HG02759 (cell line): ENCODE measurements around the gene SESN2.
A peak's percentile ranks its signal among the peaks of the same experiment; 100 is the strongest.

ENCODE experiments used
- ATAC-seq: cut with Tn5 transposase; IDR thresholded peaks from one replicate; pipeline ENCODE4 v1.9.1; 2021; ENCODE audit warnings: mild to moderate bottlenecking, moderate library complexity; ENCODE audit not compliant: unreplicated experiment

The SESN2 gene, protein sequence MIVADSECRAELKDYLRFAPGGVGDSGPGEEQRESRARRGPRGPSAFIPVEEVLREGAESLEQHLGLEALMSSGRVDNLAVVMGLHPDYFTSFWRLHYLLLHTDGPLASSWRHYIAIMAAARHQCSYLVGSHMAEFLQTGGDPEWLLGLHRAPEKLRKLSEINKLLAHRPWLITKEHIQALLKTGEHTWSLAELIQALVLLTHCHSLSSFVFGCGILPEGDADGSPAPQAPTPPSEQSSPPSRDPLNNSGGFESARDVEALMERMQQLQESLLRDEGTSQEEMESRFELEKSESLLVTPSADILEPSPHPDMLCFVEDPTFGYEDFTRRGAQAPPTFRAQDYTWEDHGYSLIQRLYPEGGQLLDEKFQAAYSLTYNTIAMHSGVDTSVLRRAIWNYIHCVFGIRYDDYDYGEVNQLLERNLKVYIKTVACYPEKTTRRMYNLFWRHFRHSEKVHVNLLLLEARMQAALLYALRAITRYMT

DNA sequence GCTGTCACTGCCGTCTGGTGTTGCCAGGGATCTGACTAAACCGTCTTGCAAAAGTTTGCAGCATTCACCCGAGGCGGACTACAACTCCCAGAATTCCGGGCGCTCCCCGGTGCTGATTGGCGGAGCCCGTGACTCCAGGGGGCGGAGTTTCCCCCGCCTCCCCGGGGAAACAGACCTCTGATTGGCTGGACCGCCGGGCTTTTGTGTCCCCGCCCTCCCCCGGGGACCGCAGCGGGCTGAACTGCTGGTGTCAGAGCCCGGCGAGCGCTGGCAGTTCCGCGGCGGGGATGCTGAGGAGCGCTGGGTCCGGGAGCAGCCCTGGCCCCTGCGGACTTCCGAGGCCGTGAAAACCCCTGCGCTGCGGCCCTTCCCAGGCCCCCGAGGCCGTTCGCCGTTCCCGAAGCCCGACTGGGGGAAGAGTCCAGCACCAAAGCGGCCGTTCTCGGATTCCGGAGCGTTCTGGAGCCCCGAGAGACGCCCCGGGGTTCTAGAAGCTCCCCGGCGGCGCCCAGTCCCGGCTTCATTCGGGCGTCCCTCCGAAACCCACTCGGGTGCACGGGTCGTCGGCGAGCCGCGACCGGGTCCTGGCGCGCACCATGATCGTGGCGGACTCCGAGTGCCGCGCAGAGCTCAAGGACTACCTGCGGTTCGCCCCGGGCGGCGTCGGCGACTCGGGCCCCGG is at the start of gene SESN2:
SESN2 (plus strand) TSS at position 267 of the 682 bp plus-strand sequence; CDS start at position 597, 330 bp downstream.
- peak; percentile 97 for ATAC-seq

DNA sequence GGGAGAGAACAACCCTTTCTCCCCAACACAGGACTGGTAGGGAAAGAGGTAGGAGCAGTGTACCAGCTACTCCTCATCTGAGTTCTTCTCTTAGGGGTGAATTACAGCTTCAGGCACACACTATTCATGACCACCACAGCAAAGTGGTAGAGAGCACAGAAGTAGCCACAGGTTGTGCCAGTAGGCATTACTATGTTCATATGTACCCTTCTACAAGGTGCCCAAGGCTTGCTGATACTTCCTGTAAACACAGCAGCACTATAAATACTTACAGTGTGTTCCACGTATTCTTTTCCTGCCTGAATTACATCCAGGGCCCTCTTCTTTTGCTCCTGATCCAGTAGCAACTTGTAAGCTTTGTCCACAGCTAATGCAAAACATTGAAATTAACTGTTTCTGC is 49.6 kb upstream of the SESN2 start:
- no peak for ATAC-seq

DNA sequence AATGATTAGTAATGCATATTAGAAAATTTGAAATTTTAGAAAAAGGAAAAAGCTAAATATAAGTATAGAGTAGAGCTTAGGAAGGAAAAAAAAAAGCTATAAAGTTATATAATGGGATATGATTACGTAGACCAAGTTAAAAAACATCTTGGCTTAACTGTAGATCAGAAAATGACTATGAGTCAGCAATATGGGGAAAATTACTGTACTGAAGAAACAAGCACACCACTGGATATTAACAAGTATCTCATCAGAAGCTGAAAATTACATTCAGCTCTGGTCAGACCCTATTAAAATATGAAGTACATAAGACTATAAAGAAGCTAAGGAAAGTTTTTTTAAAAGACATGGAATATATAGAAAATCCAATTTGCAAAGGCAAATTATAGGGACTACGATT is 46.0 kb upstream of the SESN2 start:
- no peak for ATAC-seq

DNA sequence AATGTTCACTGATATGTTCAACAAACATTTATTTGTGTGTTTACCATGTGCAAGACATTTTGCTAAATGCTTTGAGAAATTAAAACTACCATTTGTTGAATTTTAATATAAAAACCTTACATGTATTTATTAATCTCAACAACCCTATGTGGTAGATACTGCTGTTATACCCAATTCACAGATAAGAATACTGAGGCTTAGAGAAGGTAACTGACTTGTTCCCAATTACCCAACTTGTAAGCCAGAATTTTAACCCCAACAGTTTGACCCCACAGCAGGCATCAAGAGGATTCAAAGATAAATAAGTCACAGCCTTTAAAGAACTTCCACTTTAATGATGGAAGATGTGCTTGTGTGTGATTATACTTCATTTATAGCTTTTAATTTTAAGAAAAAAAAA is 30.2 kb upstream of the SESN2 start:
- no peak for ATAC-seq

DNA sequence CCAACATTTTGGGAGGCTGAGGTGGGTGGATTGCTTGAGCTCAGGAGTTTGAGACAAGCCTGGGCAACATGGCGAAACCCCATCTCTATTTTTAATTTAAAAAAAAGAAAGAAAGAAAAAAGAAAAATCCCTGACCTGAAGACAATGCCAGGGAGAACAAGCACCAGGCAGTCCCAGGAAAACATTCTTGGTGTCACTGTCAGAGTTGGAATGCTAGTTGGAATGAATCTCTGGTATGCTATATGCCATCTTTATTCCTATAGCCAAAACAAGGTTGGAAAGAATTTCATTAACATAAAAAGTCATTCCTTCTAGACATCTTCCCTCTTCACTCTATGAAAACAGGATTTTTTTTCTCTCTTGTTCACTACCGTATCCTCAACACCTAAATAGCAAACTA is 29.3 kb upstream of the SESN2 start:
- ATAC-seq: no peak

DNA sequence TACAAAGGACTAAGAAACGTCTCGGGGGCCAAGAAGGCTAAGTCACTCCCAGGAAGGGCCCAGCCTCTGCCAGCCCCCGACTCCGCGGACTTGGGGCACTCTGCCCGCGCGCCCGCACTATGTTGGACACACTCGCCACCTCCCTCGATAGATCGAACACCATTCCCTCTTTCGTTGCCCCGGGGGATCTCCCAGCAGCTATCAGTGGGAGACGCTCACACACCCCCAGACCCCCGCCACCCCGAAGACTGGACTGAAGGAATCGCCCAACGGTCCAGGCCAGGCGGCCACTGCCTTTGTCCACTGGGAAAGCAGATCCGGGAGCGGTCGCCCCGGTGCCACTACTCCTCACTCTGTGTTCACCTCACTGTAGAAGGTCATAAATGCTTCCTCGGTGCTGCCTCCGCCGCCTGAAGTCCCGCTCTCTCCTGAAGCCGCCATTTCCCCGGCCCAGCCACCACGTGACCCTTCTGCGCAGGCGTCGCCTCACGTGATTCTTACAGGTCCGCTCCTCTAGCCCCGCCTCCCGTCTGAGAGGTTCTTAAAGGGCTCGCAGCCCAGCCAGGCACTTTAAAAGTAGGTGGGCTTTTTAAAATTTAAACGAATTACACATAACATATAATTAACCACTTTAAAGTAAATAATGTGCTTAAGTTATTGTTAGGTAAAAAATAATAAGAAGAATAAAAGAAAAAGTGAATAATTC is 26.6 kb upstream of the SESN2 start, which contains the start of gene DNAJC8:
DNAJC8 (minus strand) TSS at position 472 of the 706 bp plus-strand sequence; CDS start at position 441, 31 bp downstream.
- ATAC-seq: peak; percentile 63

DNA sequence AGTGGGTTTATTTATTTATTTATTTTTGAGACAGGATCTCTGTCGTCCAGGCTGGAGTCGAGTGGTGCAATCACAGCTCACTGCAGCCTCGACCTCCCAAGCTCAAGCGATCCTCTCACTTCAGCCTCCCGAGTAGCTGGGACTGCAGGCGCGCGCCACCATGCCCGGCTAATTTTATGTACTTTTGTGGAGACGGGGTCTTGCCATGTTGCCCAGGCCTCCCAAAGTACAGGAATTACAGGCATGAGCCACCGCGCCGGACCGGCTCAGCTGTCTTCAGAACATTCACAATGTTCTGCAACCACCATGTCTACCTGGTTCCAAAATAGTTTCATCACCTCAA is 26.1 kb upstream of the SESN2 start:
- no peak for ATAC-seq

DNA sequence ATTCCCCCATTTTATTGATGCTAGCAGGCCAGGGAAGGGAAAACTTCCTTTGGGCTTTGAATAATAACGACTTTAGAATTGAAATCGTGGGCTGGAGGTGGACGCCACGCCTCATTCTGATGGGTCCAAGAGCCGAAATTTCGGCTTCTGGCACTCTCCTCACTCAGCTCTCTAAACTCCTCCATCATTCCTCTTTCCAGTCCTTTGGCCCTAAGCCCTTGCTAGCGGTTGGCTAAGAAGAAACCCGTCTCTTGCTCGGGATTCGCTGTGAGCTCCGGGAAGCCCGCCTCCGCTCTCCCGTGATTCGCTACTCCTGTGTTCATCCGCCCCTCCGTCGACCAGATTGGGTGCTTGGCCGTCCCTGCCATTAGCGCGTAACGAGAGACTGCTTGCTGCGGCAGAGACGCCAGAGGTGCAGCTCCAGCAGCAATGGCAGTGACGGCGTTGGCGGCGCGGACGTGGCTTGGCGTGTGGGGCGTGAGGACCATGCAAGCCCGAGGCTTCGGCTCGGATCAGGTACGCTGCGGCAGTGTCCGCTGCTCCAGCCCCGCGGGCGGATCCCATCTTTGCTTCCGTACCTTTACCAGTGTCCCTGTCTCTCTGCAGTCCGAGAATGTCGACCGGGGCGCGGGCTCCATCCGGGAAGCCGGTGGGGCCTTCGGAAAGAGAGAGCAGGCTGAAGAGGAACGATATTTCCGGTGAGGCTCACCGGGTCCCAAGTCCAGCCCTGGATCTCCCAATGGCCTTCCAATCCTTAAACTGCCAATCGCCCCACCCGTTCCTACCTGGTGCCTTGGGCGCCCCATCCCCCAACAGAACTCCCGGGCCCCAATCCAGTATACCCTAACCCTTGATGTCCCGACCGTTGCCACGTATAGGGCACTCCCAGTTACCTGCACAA is 23.3 kb upstream of the SESN2 start, which contains the start of gene ATP5IF1:
ATP5IF1 (plus strand) TSS at position 370 of the 901 bp plus-strand sequence; CDS start at position 430, 60 bp downstream.
- peak; percentile 84 for ATAC-seq

DNA sequence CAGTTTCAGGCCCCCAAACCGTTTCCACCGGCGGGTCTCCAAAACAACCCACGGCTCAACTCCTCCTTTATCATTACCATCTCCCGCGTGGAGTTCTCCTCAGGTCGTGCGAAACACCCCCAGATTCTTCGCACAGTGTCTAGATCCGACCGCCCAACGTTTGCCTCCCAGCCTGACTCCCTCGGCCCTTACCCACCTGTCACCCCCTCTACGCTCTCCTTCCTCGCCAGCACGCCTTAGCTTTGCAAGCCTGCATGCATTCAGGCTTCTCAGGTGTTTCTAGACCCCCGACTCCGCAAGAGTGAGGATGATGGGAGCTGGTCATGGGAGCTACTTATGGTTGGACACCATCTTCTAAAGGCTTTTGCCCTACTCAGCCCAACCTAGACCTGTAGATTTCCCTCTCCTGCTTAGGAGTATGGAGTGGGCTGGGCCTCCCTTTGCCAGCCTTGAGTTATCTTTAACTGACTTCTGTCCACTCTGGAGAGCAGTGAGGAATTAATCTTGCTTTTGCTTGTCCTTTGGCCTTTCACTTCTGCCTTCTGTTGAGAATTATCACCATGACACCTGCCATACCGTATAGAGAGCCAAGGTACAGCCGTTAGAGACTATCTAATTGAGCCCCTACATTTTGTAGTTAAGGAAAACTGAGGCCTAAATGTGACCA is 22.5 kb upstream of the SESN2 start:
- no peak for ATAC-seq

DNA sequence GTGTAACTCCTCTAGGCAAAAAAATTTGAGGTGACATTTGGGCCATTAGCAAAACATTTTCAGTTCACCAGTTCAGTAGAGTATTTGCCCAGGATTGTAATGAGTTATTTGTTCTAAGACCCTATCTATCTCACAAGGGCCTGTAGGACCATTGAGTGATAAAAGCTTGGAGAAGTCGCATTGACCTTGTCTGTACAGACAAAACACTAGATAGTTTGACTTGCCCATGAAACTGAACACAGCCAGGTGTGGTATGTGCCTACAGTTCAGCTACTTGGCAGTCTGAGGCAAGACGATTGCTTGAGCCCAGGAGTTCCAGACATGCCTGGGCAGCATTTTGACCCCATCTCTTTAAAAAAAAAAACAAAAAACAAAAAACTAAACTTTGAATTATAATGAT is 20.3 kb upstream of the SESN2 start:
- no peak for ATAC-seq

DNA sequence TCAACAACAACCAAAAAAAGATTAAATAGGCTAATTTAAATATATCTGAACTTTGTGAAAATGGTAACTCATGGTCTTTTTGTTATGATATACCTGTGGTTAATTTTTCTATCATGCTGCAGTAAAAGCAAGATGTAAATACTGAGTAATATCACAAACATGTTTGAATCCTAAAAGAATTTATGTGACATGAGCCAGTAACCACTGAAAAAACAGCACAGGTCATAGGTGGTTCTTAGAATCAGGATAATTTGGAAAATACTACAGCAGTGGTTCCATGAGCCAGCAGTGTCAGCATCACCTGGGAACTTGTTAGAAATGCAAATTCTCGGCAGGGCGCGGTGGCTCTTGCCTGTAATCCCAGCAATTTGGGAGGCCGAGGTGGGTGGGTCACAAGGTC is 19.3 kb upstream of the SESN2 start:
- no peak for ATAC-seq

DNA sequence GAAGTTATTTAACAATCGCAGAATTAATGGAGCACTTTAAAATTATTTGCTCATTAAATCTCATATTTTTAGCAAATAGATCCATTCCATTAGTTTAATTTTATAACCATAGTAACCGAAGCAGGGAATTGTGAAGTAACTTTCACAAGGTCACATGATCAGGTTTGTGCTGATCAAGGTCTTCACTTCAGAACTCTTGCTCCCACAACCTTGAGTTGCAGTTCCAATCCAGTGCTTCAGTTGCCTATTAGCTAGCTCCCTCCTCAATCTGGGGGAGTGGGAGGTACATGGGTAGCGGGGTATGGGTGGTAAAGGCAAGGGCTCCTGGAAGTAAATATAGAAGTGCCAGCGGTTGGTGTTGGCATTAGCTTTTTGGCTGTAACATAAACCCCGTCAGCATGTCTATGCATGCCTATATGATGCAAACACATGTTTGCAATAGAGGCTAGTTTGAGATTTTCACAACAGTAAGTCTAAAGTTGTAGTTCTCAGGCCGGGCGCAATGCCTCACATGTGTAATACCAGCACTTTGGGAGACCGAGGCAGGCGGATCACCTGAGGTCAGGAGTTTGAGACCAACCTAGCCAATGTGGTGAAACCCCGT is 17.6 kb upstream of the SESN2 start:
- no peak for ATAC-seq

DNA sequence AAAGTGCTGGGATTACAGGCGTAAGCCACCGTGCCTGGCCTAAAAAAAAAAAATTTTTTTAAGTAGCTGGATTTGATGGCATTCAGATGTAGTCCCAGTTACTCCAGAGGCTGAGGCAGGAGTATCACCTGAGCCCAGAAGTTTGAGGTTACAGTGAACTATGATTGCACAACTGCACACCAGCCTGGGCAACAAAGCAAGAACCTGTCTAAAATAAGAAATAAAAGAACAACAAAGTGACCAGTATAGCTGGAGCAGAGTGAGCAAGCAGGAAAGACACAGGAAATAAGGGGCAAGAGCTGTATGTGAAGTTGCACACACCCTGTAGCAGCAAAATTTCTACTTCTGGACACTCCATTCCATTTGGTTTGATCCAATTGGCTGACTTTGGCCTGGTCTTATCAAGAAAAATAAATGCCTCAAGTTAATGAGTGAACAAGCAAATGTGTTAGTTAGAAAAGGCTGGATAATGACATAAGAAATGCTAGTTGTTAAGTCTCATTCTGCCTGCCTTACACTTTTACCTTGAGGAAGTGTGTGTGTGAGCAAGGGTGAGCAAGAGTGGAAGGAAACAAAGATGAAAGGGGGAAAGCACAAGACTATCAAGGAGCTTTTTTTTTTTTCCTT is 15.5 kb upstream of the SESN2 start:
- no peak for ATAC-seq

DNA sequence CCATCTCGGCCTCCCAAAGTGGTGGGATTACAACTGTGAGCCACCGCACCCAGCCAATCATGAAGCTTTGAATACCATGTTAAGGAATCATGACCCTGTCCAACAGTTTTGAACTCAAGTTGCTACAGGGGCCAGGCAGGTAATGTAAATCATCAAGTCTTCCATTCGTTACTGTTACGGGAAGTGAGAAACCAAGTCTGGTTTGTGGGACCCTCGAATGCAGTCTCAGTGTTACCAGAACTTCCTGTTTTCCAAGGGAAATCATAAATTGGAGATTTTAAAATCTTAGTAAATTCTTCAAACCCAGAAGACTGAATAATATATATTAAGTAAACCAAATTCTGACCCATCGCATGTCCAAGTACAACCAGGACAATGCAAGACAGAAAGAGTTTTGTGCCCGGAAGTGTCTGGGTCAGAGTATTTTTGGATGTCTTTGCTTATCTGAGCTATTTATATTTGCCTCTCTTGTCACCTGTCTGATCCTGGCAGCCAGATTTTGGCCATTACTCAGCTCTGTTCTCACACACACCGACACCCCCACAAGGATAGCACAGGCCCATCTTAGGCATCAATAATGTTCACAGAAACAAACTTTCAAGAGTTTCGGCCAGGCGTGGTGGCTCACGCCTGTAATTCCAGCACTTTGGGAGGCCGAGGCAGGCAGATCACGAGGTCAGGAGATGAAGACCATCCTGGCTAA is 14.6 kb upstream of the SESN2 start:
- ATAC-seq: no peak

DNA sequence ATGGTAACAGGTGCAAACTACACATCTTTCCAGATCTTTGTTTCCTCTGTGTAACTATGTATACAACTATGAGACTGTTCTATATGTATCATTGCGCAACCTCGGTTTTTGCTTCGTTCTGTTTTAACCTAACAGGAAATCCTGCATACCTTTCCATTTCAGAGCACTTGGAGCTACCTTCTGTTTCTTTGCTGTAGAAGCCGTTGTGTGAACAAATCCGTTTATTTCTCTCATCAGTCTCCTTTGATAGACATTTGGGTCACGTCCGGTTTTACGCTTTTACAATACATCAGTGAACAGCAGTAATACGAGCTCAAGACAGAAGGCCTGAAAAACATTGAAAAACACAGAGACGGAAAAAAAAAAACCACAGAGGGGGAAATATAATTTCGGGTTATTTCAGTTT is 12.9 kb upstream of the SESN2 start:
- ATAC-seq: no peak

DNA sequence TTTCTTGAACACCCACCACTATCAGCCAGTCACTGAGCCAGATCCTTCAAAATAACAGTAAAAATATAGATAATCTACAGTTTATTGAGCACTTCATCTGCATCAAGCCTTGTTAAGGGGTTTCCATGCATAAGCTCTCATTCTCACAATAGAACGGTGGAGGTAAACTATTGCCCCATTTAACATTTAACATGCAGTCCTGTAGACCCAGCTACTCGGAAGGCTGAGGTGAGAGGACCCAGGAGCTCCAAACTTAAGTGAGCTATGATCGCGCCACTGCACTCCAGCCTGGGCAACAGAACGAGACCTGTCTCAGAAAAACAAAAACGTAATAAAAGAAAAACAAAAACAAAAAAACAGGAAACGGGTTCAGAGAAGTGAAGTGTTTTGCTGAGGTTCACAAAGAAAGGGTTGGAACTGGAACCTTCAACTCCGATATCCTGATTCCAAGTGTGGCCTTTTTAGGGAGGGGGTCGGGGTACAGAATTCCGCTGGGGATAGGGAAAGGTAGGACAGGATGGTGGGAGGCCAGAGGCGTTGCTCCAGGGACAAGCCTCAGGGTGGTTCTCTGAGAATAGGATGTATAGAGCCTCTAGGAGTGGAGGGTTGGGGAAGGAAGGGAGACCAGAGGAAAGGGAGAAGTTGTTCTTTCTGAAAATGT is 11.6 kb upstream of the SESN2 start:
- no peak for ATAC-seq

DNA sequence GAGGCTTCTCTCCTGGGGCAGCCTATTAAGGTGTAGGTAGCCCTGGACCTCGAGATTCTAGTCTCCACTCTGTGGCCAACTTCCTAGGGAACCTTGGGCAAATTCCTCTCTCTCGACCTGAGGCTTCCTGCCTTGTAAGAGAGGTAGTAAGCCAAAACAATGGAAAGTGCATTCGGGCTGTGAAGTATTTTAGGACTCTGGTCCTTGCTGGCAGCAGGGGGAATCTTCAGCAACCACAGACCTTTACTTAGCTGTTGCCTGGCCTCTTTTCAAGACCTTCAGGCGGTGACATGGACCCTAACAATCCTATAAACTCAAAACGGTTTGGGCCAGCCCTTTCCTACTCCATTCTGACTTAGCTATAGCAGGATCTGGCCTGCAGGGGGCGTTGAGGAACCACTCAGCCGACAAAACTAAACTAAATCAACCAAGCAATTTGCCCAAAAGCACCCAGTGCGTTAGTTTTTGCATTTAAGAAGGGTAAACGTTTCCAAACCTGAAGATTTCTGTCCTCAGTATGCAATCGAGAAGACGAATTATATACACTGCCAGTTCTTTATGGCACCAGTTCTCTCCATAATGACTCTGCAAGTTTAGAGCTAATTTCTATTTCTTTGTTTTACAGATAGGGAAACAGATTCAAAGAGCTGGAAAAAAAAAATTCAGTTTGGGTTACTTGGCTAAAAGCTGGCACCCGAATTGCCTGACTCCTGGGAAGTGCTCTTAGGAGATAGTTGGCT is 10.9 kb upstream of the SESN2 start:
- ATAC-seq: no peak
